Bronchial epithelial cell (primary cell): ENCODE results near the gene FRMD4A. TPM values are rescaled to one million over a fixed set of nuclear protein-coding genes. Genes with fewer than 3 reads are reported as not detected.

ENCODE experiments used
- DNase-seq: peaks from one replicate; pipeline ENCODE4 v3.0.0-alpha.2; 2010; ENCODE audit warnings: low read depth
- FAIRE-seq: peaks from 2 replicates; lab custom pipeline; 2011; peaks lifted over from hg19 to GRCh38; lab: Jason Lieb, UNC
- H3K27me3 ChIP-seq: 2 replicates; pipeline ENCODE4 v1.5.1; 2011; ENCODE audit warnings: low read length; ENCODE audit not compliant: control insufficient read depth, insufficient read depth
- H3K36me3 ChIP-seq: 2 replicates; pipeline ENCODE4 v1.5.1; 2011; ENCODE audit warnings: low read length; ENCODE audit not compliant: control insufficient read depth, insufficient read depth
- H3K4me3 ChIP-seq: 2 replicates; pipeline ENCODE4 v1.5.1; 2011; ENCODE audit warnings: mild to moderate bottlenecking, low read depth, low read length, control low read depth
- CTCF ChIP-seq: IDR thresholded peaks from 2 replicates; pipeline ENCODE4 v1.5.1; 2011; ENCODE audit warnings: mild to moderate bottlenecking, moderate library complexity, low read length, control low read depth, inconsistent platforms; ENCODE audit not compliant: insufficient read depth, severe bottlenecking
- total RNA-seq: library from RNA; depleted of rRNA; stranded (reverse); fragments of >200 nt; gene quantifications from 2 replicates; pipeline ENCODE4 v1.2.1, GENCODE V29; 2014

The FRMD4A gene
- total RNA-seq, 1 donor from 2014 or later = 3.2 TPM

- Histone ChIP-seq H3K4me3 (no peak overlapping the region), H3K27me3 (peaks cover 8% of the 10 kb centered on the region), H3K36me3 (no peaks in the 10 kb centered on the region)
- peak; percentile 76 for FAIRE-seq
- DNase-seq = no peak
- TF ChIP-seq CTCF = no peak
These were observed 313.8 kb downstream of the FRMD4A start for GRCh38 chr10:14016931-14017333.

GRCh38 chr10:14016011-14016536, 314.6 kb downstream of the FRMD4A start:
- TF ChIP-seq CTCF = no peak
- peak; percentile 18 for FAIRE-seq
- Histone ChIP-seq H3K27me3 (peaks cover 8% of the 10 kb centered on the region), H3K36me3 (no peaks in the 10 kb centered on the region), H3K4me3 (no peak overlapping the region)
- DNase-seq = no peak

GRCh38 chr10:14014423-14014822, 316.3 kb downstream of the FRMD4A start:
- FAIRE-seq (no peak), DNase-seq (no peak)
- H3K4me3 ChIP-seq = no peak overlapping the region
- no peak for TF ChIP-seq CTCF
- peaks cover 5% of the 10 kb centered on the region for H3K27me3 ChIP-seq
- no peaks in the 10 kb centered on the region for H3K36me3 ChIP-seq

- TF ChIP-seq CTCF = no peak
These were observed 319.8 kb downstream of the FRMD4A start for GRCh38 chr10:14010769-14011574.

GRCh38 chr10:14010101-14010558, 320.6 kb downstream of the FRMD4A start:
- no peaks in the 10 kb centered on the region for H3K36me3 ChIP-seq
- H3K27me3 ChIP-seq = peaks cover 3% of the 10 kb centered on the region
- no peak overlapping the region for H3K4me3 ChIP-seq
- TF ChIP-seq CTCF = no peak
- peak; percentile 27 for DNase-seq
- no peak for FAIRE-seq

More at GRCh38 chr10:14010769-14011574, 319.8 kb downstream of the FRMD4A start:
- peaks cover 4% of the 10 kb centered on the region for H3K27me3 ChIP-seq
- DNase-seq = no peak
- H3K4me3 ChIP-seq = no peak overlapping the region
- no peaks in the 10 kb centered on the region for H3K36me3 ChIP-seq
- no peak for FAIRE-seq
